GM19372 (cell line): ENCODE data around the gene DICER1.
"Not testable (repeated sequence)": the region's sequence is repeated elsewhere in the genome, so short reads cannot be mapped to it uniquely, and the experiment has no call there.

Experiments
- ATAC-seq: cut with Tn5 transposase; IDR thresholded peaks from one replicate; pipeline ENCODE4 v1.9.1; 2021; ENCODE audit warnings: mild to moderate bottlenecking, low read depth, moderate library complexity; ENCODE audit not compliant: unreplicated experiment

Gene DICER1

GRCh38 chr14:95157327-95158189, at the start of gene DICER1:
Gene DICER1, minus strand, starts transcription at chr14:95157529. Its CDS starts 24,071 bp downstream, at chr14:95133458.
- ATAC-seq: peak; percentile 74

GRCh38 chr14:95206534-95206933, 49.2 kb upstream of the DICER1 start:
- ATAC-seq: no peak

GRCh38 chr14:95204705-95205104, 47.4 kb upstream of the DICER1 start:
- no peak for ATAC-seq

- not testable (repeated sequence) for ATAC-seq
Observed at GRCh38 chr14:95201745-95202144, 44.4 kb upstream of the DICER1 start.

- ATAC-seq: no peak
Observed at GRCh38 chr14:95200404-95200803, 43.1 kb upstream of the DICER1 start.

GRCh38 chr14:95199298-95199983, 42.1 kb upstream of the DICER1 start:
- ATAC-seq: no peak

GRCh38 chr14:95198320-95198719, 41.0 kb upstream of the DICER1 start:
- ATAC-seq: no peak

- ATAC-seq: no peak
Observed at GRCh38 chr14:95197551-95197950, 40.2 kb upstream of the DICER1 start.

- ATAC-seq: no peak
Observed at GRCh38 chr14:95196826-95197545, 39.7 kb upstream of the DICER1 start.

GRCh38 chr14:95196268-95196667, 38.9 kb upstream of the DICER1 start:
- ATAC-seq: no peak

- ATAC-seq: no peak
Observed at GRCh38 chr14:95195031-95195430, 37.7 kb upstream of the DICER1 start.

- no peak for ATAC-seq
Observed at GRCh38 chr14:95193081-95193480, 35.8 kb upstream of the DICER1 start.

GRCh38 chr14:95192311-95192710, 35.0 kb upstream of the DICER1 start:
- ATAC-seq: no peak

- ATAC-seq: no peak
Observed at GRCh38 chr14:95191445-95192199, 34.3 kb upstream of the DICER1 start.

GRCh38 chr14:95190857-95191256, 33.5 kb upstream of the DICER1 start:
- ATAC-seq: no peak

- ATAC-seq: no peak
Observed at GRCh38 chr14:95190346-95190840, 33.1 kb upstream of the DICER1 start.

- no peak for ATAC-seq
Observed at GRCh38 chr14:95189367-95190132, 32.2 kb upstream of the DICER1 start.

GRCh38 chr14:95188380-95188779, 31.1 kb upstream of the DICER1 start:
- ATAC-seq: no peak

- no peak for ATAC-seq
Observed at GRCh38 chr14:95185767-95186392, 28.6 kb upstream of the DICER1 start.
